DOHH2 (cell line): ENCODE data around the gene GSG1L.

Experiments
- H3F3A ChIP-seq: fragments of 200-600 bp; sonication (generic), shearing (Covaris generic); 2 replicates; pipeline ENCODE4 v1.6.0; 2016; ENCODE audit warnings: antibody characterized with exemption, mild to moderate bottlenecking; ENCODE audit not compliant: control insufficient read depth, insufficient read depth
- H3K27ac ChIP-seq: fragments of 200-600 bp; sonication (generic); 2 replicates; pipeline ENCODE4 v1.5.1; 2014; ENCODE audit warnings: low read depth, mild to moderate bottlenecking, low read length, moderate library complexity
- H3K27me3 ChIP-seq: fragments of 200-600 bp; sonication (generic); 2 replicates; pipeline ENCODE4 v1.6.1; 2014; ENCODE audit warnings: mild to moderate bottlenecking, low read length, mixed read lengths; ENCODE audit not compliant: control insufficient read depth
- H3K36me3 ChIP-seq: fragments of 200-600 bp; sonication (generic); 2 replicates; pipeline ENCODE4 v1.6.1; 2014; ENCODE audit warnings: mild to moderate bottlenecking, low read length, moderate library complexity, mixed read lengths; ENCODE audit not compliant: control insufficient read depth
- H3K4me1 ChIP-seq: fragments of 200-600 bp; sonication (generic); 2 replicates; pipeline ENCODE4 v1.6.1; 2014; ENCODE audit warnings: mild to moderate bottlenecking, low read length, mixed read lengths; ENCODE audit not compliant: control insufficient read depth
- H3K4me2 ChIP-seq: fragments of 200-600 bp; sonication (generic); 2 replicates; pipeline ENCODE4 v1.6.0; 2014; ENCODE audit warnings: mild to moderate bottlenecking, low read length, moderate library complexity
- H3K4me3 ChIP-seq: fragments of 200-600 bp; sonication (generic); 2 replicates; pipeline ENCODE4 v1.5.1; 2014; ENCODE audit warnings: mild to moderate bottlenecking, low read length, mixed read lengths
- H3K79me2 ChIP-seq: fragments of 200-600 bp; sonication (generic); 2 replicates; pipeline ENCODE4 v1.6.1; 2014; ENCODE audit warnings: mild to moderate bottlenecking, low read length, mixed read lengths; ENCODE audit not compliant: control insufficient read depth
- H3K9me2 ChIP-seq: fragments of 200-600 bp; sonication (generic); replicated peaks from 2 replicates; pipeline ENCODE4 v1.6.1; 2014; ENCODE audit warnings: mild to moderate bottlenecking, low read length, mixed read lengths; ENCODE audit not compliant: control insufficient read depth
- H3K9me3 ChIP-seq: fragments of 200-600 bp; sonication (generic); 2 replicates; pipeline ENCODE4 v1.6.1; 2014; ENCODE audit warnings: antibody characterized with exemption, low read length, mixed read lengths; ENCODE audit not compliant: control insufficient read depth, insufficient read depth
- H4K20me1 ChIP-seq: fragments of 200-600 bp; sonication (generic); 2 replicates; pipeline ENCODE4 v1.6.0; 2014; ENCODE audit warnings: low read depth, mild to moderate bottlenecking, antibody characterized with exemption, low read length, moderate library complexity; ENCODE audit not compliant: control insufficient read depth, insufficient read depth
- EZH2phosphoT487 ChIP-seq: fragments of 200-600 bp; sonication (generic); IDR thresholded peaks from 2 replicates; pipeline ENCODE4 v1.6.1; 2017; ENCODE audit warnings: borderline replicate concordance, mild to moderate bottlenecking, antibody characterized with exemption, low read length, moderate library complexity, mixed read lengths
- TF ChIP-seq, protein P1 (sequence below): fragments of 200-600 bp; sonication (generic); IDR thresholded peaks from one replicate; pipeline ENCODE4 v1.5.1; 2014; ENCODE audit warnings: antibody characterized with exemption, mild to moderate bottlenecking, low read depth, low read length; ENCODE audit not compliant: poor library complexity, severe bottlenecking

The GSG1L gene

GRCh38 chr16:27921134-27921533 is 142.4 kb downstream of the GSG1L start:
- H3K4me3 ChIP-seq = no peak overlapping the region
- H3F3A ChIP-seq = no peaks in the 10 kb centered on the region
- TF ChIP-seq, protein P1, sequence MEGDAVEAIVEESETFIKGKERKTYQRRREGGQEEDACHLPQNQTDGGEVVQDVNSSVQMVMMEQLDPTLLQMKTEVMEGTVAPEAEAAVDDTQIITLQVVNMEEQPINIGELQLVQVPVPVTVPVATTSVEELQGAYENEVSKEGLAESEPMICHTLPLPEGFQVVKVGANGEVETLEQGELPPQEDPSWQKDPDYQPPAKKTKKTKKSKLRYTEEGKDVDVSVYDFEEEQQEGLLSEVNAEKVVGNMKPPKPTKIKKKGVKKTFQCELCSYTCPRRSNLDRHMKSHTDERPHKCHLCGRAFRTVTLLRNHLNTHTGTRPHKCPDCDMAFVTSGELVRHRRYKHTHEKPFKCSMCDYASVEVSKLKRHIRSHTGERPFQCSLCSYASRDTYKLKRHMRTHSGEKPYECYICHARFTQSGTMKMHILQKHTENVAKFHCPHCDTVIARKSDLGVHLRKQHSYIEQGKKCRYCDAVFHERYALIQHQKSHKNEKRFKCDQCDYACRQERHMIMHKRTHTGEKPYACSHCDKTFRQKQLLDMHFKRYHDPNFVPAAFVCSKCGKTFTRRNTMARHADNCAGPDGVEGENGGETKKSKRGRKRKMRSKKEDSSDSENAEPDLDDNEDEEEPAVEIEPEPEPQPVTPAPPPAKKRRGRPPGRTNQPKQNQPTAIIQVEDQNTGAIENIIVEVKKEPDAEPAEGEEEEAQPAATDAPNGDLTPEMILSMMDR = no peak
- no peak for TF ChIP-seq EZH2phosphoT487
- no peaks in the 10 kb centered on the region for H3K27me3 ChIP-seq
- H3K79me2 ChIP-seq = no peaks in the 10 kb centered on the region
- H4K20me1 ChIP-seq = no peaks in the 10 kb centered on the region
- no peak overlapping the region for H3K27ac ChIP-seq
- no peaks in the 10 kb centered on the region for H3K9me3 ChIP-seq
- H3K9me2 ChIP-seq = no peaks in the 10 kb centered on the region
- H3K4me2 ChIP-seq = no peak overlapping the region
- no peaks in the 10 kb centered on the region for H3K36me3 ChIP-seq
- H3K4me1 ChIP-seq = no peaks in the 10 kb centered on the region

DNA sequence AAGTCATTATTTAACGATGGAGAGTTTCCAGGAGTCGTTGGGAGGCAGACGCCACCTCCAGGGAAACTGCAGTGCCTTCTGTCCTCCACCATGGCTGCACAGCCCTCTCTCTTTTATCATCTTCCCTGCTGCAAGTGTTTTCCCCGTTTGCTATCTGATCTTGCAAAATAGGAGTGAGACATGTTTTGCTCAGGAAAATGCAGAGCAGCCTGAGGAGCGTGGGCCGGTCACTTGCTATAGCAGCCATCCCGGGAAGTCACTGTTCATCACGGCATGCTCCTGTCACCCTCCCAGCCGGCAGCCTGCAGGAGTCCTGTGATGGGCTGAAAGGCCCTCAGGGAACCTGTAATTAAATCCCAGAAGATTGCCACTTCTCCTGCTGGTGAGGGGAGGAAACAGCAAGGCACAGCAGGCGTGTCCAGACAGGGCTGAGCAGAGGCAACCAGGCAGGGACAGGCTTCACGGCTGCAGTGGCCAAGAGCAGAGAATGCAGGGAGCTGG is 143.1 kb downstream of the GSG1L start:
- Histone ChIP-seq H3K79me2 (no peaks in the 10 kb centered on the region), H3K4me2 (no peak overlapping the region), H3K4me3 (no peak overlapping the region), H3K4me1 (no peaks in the 10 kb centered on the region), H3K9me3 (no peaks in the 10 kb centered on the region), H4K20me1 (no peaks in the 10 kb centered on the region), H3K9me2 (no peaks in the 10 kb centered on the region), H3F3A (no peaks in the 10 kb centered on the region), H3K27me3 (no peaks in the 10 kb centered on the region), H3K36me3 (no peaks in the 10 kb centered on the region), H3K27ac (no peak overlapping the region)
- TF ChIP-seq, protein P1 = no peak
- no peak for TF ChIP-seq EZH2phosphoT487

DNA sequence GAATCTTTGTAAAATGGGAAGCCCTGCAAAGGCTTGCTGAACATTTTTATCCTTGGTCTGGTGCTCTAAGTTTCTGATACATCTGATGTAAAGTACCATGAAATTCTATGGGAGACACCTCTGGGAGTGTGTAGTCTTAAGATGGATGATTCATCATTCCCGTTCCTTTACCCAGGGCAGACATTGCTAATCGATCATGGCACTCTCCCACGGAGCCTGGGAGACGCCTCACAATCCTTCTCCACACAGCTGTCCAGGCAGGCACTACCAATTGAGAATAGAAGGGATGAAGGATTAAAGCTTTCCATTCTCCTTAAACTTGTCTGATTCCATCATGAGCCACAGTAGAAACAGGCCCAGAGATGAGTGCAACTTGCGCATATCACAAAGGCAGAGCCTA is 144.8 kb downstream of the GSG1L start:
- no peak overlapping the region for H3K27ac ChIP-seq
- no peaks in the 10 kb centered on the region for H3K79me2 ChIP-seq
- no peak overlapping the region for H3K4me2 ChIP-seq
- H3K9me3 ChIP-seq = no peaks in the 10 kb centered on the region
- no peak for TF ChIP-seq EZH2phosphoT487
- TF ChIP-seq, protein P1 = no peak
- H3K36me3 ChIP-seq = no peaks in the 10 kb centered on the region
- no peaks in the 10 kb centered on the region for H3K27me3 ChIP-seq
- no peak overlapping the region for H3K4me3 ChIP-seq
- no peaks in the 10 kb centered on the region for H3K9me2 ChIP-seq
- no peaks in the 10 kb centered on the region for H3K4me1 ChIP-seq
- H3F3A ChIP-seq = no peaks in the 10 kb centered on the region
- no peaks in the 10 kb centered on the region for H4K20me1 ChIP-seq
